GM12878 (cell line): Measurements from ENCODE around the gene FNDC8. TPM values are rescaled to one million over a fixed set of nuclear protein-coding genes. Genes with fewer than 3 reads are reported as not detected.

Experiments
- DPF2 ChIP-seq: fragments of 450-650 bp; IDR thresholded peaks from 2 replicates; pipeline ENCODE4 v1.6.1; 2017; ENCODE audit warnings: mild to moderate bottlenecking
- ESRRA ChIP-seq: IDR thresholded peaks from 2 replicates; pipeline ENCODE4 v1.6.1; 2012; ENCODE audit warnings: mild to moderate bottlenecking, low read length, improper control_type of control experiment
- FOXM1 ChIP-seq: IDR thresholded peaks from 2 replicates; pipeline ENCODE4 v1.6.1; 2012; ENCODE audit warnings: low read depth, mild to moderate bottlenecking, inconsistent platforms, low read length, moderate library complexity
- KAT2A ChIP-seq: conservative IDR thresholded peaks from 2 replicates; pipeline ENCODE4 v1.6.1; 2011; ENCODE audit warnings: low read depth, low read length; ENCODE audit not compliant: control insufficient read depth
- NR2F1 ChIP-seq: fragments of 450-650 bp; conservative IDR thresholded peaks from 2 replicates; pipeline ENCODE4 v1.6.1; 2017; ENCODE audit warnings: mild to moderate bottlenecking
- NRF1 ChIP-seq: conservative IDR thresholded peaks from 2 replicates; pipeline ENCODE4 v1.6.1; 2011; ENCODE audit warnings: mild to moderate bottlenecking, low read depth, low read length, improper control_type of control experiment
- RBBP5 ChIP-seq: fragments of 200-600 bp; sonication (generic); conservative IDR thresholded peaks from 2 replicates; pipeline ENCODE4 v1.6.1; 2016
- RELA ChIP-seq: fragments of 450-650 bp; IDR thresholded peaks from 2 replicates; pipeline ENCODE4 v1.8.0; 2014; ENCODE audit warnings: borderline replicate concordance; ENCODE audit not compliant: partially characterized antibody
- SMC3 ChIP-seq: IDR thresholded peaks from 2 replicates; pipeline ENCODE4 v1.6.1; 2011; ENCODE audit warnings: low read length, improper control_type of control experiment, borderline replicate concordance
- TBL1XR1 ChIP-seq: IDR thresholded peaks from 2 replicates; pipeline ENCODE4 v1.6.1; 2012; ENCODE audit warnings: low read depth, low read length, improper control_type of control experiment
- TCF7 ChIP-seq: IDR thresholded peaks from 2 replicates; pipeline ENCODE4 v1.6.1; 2014; ENCODE audit warnings: antibody characterized with exemption, borderline replicate concordance
- WRNIP1 ChIP-seq: IDR thresholded peaks from 2 replicates; pipeline ENCODE4 v1.6.1; 2011; ENCODE audit warnings: low read depth, low read length, improper control_type of control experiment, borderline replicate concordance
- ZNF217 ChIP-seq: fragments of 450-650 bp; IDR thresholded peaks from 2 replicates; pipeline ENCODE4 v1.6.1; 2017; ENCODE audit warnings: antibody characterized with exemption, mild to moderate bottlenecking
- ZNF274 ChIP-seq: IDR thresholded peaks from one replicate; pipeline ENCODE4 v1.8.0; 2011; ENCODE audit not compliant: insufficient read length, insufficient read depth
- ZNF384 ChIP-seq: IDR thresholded peaks from 2 replicates; pipeline ENCODE4 v1.6.1; 2012; ENCODE audit warnings: low read depth, mild to moderate bottlenecking, low read length, improper control_type of control experiment, borderline replicate concordance
- polyA plus RNA-seq, 11 experiments: library from polyadenylated mRNA; depleted of rRNA in 4 of 11; unstranded in 6 of 11; stranded (reverse) in 5 of 11; fragments of >200 nt; fragmentation: Nextera tagmentation in 4 of 11; fragmentation: Illumina TruSeq in 1 of 11; extraction: Ambion mirVana in 4 of 11; extraction: Trizol in 1 of 11; gene quantifications; 1 replicate in 1 of 11; 2 replicates in 10 of 11; pipeline versions ENCODE4 v1.2.1 to v1.2.3, GENCODE V29; 2011 to 2016; ENCODE audit warnings: inconsistent platforms in 2 of 11, missing spikeins in 2 of 11, low read depth in 1 of 11
- total RNA-seq, 4 experiments: library from RNA; depleted of rRNA in 3 of 4; stranded (reverse); fragments of >200 nt in 3 of 4; fragmentation: Illumina TruSeq in 1 of 4; extraction: Trizol in 1 of 4; gene quantifications; 2 replicates each; pipeline versions ENCODE4 v1.2.1 to v1.2.3, GENCODE V29; 2013 to 2021
- TF ChIP-seq, protein P1 (sequence below): IDR thresholded peaks from 2 replicates; pipeline ENCODE4 v1.6.1; 2011; ENCODE audit warnings: borderline replicate concordance, low read depth, mild to moderate bottlenecking, moderate library complexity, low read length; ENCODE audit not compliant: insufficient read depth, poor library complexity, severe bottlenecking
- TF ChIP-seq, protein P2 (sequence below): fragments of 450-650 bp; formaldehyde crosslinking; IDR thresholded peaks from 2 replicates; pipeline ENCODE4 v1.5.0; 2022; ENCODE audit warnings: mild to moderate bottlenecking, missing genetic modification characterization
- TF ChIP-seq, protein P3 (sequence below): IDR thresholded peaks from 2 replicates; pipeline ENCODE4 v1.6.1; 2011; ENCODE audit warnings: low read depth, mild to moderate bottlenecking, low read length, moderate library complexity, borderline replicate concordance; ENCODE audit errors: extremely low read depth
- TF ChIP-seq, protein P4 (sequence below): fragments of 450-650 bp; conservative IDR thresholded peaks from 2 replicates; pipeline ENCODE4 v1.6.1; 2017; ENCODE audit warnings: mild to moderate bottlenecking, moderate library complexity
- TF ChIP-seq, protein P5 (sequence below), 3 experiments: IDR thresholded peaks in 2 of 3; conservative IDR thresholded peaks in 1 of 3; 2 replicates each; pipeline ENCODE4 v1.5.1; 2011; ENCODE audit warnings: low read depth in 3 of 3, low read length in 3 of 3, mild to moderate bottlenecking in 3 of 3, control low read depth in 2 of 3, moderate library complexity in 2 of 3, inconsistent platforms in 1 of 3, mixed read lengths in 1 of 3; ENCODE audit not compliant: control insufficient read depth in 2 of 3, insufficient read depth in 1 of 3; ENCODE audit errors: extremely low read depth in 1 of 3

FNDC8 gene
- total and polyA plus RNA-seq, 10 of the 15 experiments (the other 5 are each of a cell fraction or from before 2014, with no cell fraction given) = 0.06 to 0.15 (median 0.11) TPM; not detected in 7

DNA sequence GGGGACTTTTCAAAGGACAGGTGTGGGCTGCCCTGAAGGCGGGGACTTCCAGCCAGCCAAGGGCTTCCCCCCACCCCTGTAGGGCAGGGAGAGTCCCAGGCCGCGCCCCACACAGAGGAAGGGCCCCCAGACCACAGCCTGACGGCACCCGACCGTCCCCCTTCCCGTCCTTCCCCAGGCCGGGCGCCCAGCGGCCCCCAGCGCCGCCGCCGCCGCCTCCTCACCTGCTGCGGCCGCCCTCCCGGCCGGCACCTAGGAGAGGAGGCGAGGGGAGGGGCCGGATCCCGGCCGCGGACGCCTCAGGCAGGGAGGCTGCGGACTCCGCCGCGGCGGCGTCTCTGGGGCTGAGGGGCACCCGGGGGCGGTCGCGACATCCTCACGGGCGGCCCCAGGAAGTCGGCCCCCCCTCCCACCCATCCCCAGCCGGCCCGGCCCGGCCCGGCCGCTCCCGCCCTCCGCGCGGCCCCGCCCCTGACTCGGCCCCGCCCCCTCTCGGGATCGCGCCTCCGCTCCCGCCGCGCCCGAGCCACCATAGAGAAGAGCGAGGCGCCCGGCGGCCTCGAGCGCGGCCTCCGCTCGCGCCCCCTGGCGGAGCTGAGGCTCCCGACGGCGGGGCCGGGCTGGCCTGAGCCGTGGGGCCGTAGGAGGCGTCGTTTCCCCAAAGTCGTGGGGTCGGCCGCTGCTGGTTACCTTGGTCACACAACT, 32.4 kb upstream of the FNDC8 start (continued):
- TF ChIP-seq RBBP5 (no peak), KAT2A (no peak), TCF7 (no peak), FOXM1 (peak; percentile 57; the same call in 1 of the 2 replicates), SMC3 (peak; percentile 83), NR2F1 (peak; percentile 44), ZNF217 (peak; percentile 71), ZNF384 (no peak), RELA (peak; percentile 96), WRNIP1 (no peak), ZNF274 (no peak), ESRRA (0 out of 2 replicates have a peak, but pooled peaks have one; percentile 73), TBL1XR1 (peak; percentile 61), DPF2 (peak; percentile 91), NRF1 (no peak)
- TF ChIP-seq, protein P1, sequence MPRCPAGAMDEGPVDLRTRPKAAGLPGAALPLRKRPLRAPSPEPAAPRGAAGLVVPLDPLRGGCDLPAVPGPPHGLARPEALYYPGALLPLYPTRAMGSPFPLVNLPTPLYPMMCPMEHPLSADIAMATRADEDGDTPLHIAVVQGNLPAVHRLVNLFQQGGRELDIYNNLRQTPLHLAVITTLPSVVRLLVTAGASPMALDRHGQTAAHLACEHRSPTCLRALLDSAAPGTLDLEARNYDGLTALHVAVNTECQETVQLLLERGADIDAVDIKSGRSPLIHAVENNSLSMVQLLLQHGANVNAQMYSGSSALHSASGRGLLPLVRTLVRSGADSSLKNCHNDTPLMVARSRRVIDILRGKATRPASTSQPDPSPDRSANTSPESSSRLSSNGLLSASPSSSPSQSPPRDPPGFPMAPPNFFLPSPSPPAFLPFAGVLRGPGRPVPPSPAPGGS = peak; percentile 88
- TF ChIP-seq, protein P2, sequence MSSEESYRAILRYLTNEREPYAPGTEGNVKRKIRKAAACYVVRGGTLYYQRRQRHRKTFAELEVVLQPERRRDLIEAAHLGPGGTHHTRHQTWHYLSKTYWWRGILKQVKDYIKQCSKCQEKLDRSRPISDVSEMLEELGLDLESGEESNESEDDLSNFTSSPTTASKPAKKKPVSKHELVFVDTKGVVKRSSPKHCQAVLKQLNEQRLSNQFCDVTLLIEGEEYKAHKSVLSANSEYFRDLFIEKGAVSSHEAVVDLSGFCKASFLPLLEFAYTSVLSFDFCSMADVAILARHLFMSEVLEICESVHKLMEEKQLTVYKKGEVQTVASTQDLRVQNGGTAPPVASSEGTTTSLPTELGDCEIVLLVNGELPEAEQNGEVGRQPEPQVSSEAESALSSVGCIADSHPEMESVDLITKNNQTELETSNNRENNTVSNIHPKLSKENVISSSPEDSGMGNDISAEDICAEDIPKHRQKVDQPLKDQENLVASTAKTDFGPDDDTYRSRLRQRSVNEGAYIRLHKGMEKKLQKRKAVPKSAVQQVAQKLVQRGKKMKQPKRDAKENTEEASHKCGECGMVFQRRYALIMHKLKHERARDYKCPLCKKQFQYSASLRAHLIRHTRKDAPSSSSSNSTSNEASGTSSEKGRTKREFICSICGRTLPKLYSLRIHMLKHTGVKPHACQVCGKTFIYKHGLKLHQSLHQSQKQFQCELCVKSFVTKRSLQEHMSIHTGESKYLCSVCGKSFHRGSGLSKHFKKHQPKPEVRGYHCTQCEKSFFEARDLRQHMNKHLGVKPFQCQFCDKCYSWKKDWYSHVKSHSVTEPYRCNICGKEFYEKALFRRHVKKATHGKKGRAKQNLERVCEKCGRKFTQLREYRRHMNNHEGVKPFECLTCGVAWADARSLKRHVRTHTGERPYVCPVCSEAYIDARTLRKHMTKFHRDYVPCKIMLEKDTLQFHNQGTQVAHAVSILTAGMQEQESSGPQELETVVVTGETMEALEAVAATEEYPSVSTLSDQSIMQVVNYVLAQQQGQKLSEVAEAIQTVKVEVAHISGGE = no peak
- TF ChIP-seq, protein P3, sequence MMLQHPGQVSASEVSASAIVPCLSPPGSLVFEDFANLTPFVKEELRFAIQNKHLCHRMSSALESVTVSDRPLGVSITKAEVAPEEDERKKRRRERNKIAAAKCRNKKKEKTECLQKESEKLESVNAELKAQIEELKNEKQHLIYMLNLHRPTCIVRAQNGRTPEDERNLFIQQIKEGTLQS = no peak
- TF ChIP-seq, protein P4, sequence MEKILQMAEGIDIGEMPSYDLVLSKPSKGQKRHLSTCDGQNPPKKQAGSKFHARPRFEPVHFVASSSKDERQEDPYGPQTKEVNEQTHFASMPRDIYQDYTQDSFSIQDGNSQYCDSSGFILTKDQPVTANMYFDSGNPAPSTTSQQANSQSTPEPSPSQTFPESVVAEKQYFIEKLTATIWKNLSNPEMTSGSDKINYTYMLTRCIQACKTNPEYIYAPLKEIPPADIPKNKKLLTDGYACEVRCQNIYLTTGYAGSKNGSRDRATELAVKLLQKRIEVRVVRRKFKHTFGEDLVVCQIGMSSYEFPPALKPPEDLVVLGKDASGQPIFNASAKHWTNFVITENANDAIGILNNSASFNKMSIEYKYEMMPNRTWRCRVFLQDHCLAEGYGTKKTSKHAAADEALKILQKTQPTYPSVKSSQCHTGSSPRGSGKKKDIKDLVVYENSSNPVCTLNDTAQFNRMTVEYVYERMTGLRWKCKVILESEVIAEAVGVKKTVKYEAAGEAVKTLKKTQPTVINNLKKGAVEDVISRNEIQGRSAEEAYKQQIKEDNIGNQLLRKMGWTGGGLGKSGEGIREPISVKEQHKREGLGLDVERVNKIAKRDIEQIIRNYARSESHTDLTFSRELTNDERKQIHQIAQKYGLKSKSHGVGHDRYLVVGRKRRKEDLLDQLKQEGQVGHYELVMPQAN = peak; percentile 34; the same call in 1 of the 2 replicates
- TF ChIP-seq, protein P5, sequence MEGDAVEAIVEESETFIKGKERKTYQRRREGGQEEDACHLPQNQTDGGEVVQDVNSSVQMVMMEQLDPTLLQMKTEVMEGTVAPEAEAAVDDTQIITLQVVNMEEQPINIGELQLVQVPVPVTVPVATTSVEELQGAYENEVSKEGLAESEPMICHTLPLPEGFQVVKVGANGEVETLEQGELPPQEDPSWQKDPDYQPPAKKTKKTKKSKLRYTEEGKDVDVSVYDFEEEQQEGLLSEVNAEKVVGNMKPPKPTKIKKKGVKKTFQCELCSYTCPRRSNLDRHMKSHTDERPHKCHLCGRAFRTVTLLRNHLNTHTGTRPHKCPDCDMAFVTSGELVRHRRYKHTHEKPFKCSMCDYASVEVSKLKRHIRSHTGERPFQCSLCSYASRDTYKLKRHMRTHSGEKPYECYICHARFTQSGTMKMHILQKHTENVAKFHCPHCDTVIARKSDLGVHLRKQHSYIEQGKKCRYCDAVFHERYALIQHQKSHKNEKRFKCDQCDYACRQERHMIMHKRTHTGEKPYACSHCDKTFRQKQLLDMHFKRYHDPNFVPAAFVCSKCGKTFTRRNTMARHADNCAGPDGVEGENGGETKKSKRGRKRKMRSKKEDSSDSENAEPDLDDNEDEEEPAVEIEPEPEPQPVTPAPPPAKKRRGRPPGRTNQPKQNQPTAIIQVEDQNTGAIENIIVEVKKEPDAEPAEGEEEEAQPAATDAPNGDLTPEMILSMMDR (IDR thresholded peaks at IDR 0.05 in 2 of 3, conservative IDR thresholded peaks at IDR 0.05 in 1 of 3; ENCODE audit: control insufficient read depth in 2 of 3, extremely low read depth in 1 of 3, insufficient read depth in 1 of 3, low read depth in 3 of 3, low read length in 3 of 3) = peak; percentile 70 to 84 (median 76); a peak in 5 of 6 replicates
